DMS 273 (cell line): Measurements from ENCODE around the gene FOXA2.

ENCODE experiments used
- DNase-seq: peaks from one replicate; lab custom pipeline; 2025; ENCODE audit not compliant: unreplicated experiment; lab: John Stamatoyannopoulos, UW

FOXA2 gene

DNA sequence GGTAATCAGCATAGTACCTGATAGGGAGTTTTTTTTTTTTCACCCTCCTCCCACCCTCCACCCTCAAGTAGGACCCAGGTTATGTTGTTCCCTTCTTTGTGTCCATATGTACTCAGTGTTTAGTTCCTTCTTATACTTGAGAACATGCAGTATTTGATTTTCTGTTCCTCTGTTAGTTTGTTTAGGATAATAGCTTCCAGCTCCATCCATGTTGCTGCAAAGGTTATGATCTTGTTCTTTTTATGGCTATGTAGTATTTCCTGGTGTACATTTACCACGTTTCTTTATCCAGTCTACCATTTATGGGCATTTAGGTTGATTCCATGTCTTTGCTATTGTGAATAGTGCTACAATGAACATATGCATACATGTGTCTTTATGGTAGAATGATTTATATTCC is 41.9 kb downstream of the FOXA2 start:
- DNase-seq = no peak

- no peak for DNase-seq
Observed at GRCh38 chr20:22540832-22541231, 43.5 kb downstream of the FOXA2 start.

- no peak for DNase-seq
Observed at GRCh38 chr20:22536956-22537756, 47.2 kb downstream of the FOXA2 start.

GRCh38 chr20:22536141-22536828 is 48.1 kb downstream of the FOXA2 start:
- DNase-seq = no peak

- no peak for DNase-seq
Observed at GRCh38 chr20:22535483-22535882, 48.9 kb downstream of the FOXA2 start.

DNA sequence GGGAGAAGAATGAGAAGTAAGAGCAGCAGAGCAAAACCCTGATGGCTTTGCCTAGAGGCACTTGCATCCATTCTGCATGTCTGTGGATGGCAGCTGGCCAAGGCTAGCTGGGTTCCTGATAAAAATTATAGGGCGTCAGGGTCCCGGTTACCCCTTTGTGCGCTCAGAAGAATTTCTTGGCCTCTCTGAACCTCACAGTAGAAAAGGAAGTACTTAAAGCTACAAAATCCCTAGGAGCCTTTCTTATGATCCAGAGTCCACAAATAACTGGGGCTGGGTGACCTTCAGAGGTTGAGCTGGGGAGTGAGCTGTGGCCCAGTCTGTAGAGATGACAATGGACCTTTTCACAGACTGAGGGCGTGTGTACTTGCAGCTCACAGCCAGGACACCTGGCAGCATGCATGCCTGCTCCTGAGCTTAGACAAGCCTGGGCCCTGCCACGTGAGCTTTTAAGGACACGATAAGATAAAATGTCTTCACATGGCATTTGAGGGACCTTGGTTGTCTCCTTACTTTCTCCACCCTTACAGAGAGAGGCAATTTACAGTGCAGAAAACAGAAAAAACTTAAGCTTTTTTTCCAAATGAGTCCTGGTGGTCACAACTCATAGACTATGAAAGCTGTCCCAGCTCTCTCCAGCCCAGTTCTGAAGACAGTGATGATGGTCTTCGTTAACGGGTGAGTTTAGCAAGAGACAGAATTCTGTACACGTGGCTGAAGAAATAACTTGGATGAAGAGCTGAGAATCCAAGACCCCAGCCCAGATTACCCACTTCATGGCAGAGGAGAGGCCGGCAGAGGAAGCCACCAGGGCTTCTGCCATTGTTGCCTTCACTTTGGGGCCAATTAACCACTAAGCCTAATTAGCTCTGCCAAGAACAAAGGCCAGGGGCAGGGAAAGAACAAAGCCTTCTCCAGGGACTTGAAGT is 50.3 kb downstream of the FOXA2 start:
- DNase-seq = no peak

GRCh38 chr20:22532598-22532997 is 51.8 kb downstream of the FOXA2 start:
- no peak for DNase-seq

DNA sequence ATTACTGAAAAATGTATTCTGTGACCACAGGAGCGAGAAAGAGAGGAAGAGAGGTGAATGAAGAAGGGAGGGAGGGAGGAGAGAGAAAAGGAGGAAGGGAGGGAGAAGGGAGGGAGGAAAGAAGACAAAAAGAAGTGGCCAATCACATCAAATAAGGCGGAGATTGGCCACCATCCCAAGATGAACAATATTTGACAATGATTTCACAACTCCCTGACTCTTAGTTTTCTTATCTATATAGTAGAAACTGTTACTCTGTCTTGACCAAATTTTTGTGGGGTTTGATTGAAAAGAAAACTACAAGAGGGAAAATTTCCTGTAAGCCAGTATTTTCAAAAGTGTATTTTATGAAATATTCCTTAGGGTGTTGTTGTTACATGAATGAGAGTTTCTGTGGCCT is 52.6 kb downstream of the FOXA2 start:
- no peak for DNase-seq

DNA sequence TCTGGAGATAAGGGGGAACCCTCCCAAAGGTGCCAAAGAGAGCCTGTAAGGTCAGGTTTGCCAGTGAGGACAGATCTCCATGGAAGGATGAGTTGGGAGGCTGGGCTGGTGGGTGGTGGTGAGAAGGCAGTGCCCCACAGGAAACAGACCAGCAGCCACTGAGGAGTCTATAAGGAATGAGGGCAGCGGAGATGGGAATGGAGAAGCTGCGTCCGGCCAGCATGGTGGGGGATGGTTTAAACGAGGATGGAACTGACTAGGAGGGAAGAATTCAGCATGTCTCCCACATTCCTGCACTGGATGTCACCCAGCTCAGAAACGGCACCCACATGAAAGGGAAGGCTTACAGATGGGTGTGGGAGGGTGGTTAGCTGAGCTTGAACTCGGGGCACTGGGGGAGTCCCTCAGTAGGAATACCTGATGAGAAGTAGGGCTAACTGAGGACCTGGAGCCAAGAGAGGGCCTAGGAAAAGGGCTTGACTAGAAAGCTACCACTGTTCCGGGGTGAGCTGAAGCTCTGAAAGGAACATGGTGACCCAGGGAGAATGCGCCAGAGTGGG is 53.2 kb downstream of the FOXA2 start:
- DNase-seq = no peak
